GM19043 (cell line): Measurements from ENCODE around the gene CHFR.
"Not testable (repeated sequence)": the region's sequence is repeated elsewhere in the genome, so short reads cannot be mapped to it uniquely, and the experiment has no call there.

Source experiments
- ATAC-seq: cut with Tn5 transposase; IDR thresholded peaks from one replicate; pipeline ENCODE4 v1.9.1; 2021; ENCODE audit warnings: low read depth; ENCODE audit not compliant: unreplicated experiment

Gene CHFR

DNA sequence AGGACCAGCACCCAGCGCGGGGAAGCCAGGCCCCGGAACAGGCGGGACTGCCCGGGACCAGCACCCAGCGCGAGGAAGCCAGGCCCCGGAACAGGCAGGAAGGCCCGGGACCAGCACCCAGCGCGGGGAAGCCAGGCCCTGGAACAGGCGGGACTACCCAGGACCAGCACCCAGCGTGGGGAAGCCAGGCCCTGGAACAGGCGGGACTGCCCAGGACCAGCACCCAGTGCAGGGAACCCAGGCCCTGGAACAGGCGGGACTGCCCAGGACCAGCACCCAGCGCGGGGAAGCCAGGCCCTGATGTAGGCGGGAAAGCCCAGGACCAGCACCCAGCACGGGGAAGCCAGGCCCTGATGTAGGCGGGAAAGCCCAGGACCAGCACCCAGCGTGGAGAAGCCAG is 12.8 kb downstream of the CHFR start:
- ATAC-seq, result not testable (repeated sequence)

DNA sequence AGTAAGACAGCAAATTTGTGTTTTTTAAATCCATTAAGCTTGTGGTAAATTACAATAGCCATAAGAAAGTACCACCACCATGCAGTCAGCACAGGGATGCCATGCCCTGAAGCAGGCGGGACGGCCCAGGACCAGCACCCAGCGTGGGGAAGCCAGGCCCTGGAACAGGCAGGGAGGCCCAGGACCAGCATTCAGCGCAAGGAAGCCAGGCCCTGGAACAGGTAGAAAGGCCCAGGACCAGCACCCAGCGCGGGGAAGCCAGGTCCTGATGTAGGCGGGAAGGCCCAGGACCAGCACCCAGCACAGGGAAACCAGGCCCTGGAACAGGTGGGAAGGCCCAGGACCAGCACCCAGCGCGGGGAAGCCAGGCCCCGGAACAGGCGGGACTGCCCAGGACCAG is 13.2 kb downstream of the CHFR start:
- ATAC-seq, result no peak

- no peak for ATAC-seq
Measured at GRCh38 chr12:132873724-132874123, 13.7 kb downstream of the CHFR start.

- ATAC-seq, result no peak
Measured at GRCh38 chr12:132872975-132873421, 14.4 kb downstream of the CHFR start.

- ATAC-seq, result no peak
Measured at GRCh38 chr12:132872073-132872855, 15.1 kb downstream of the CHFR start.

DNA sequence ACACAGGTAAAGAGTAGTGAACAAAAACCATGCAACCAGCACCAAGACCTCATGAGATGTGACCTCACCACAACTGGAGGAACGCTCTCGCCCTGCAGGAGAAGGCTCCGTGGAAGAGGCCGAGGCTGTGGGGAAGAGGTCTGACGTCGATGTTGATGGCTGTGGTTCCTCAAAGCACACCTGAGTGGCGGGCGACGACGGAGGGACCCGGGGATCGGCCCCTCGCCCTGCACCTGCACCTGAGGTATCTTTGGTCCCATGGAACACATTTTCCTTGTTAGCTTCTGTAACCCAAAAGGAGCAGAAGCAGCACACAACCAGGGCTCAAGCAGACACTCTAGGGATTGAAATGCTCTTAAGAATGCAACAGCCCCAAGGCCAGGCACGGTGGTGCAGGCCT is 17.9 kb downstream of the CHFR start:
- ATAC-seq, result no peak

DNA sequence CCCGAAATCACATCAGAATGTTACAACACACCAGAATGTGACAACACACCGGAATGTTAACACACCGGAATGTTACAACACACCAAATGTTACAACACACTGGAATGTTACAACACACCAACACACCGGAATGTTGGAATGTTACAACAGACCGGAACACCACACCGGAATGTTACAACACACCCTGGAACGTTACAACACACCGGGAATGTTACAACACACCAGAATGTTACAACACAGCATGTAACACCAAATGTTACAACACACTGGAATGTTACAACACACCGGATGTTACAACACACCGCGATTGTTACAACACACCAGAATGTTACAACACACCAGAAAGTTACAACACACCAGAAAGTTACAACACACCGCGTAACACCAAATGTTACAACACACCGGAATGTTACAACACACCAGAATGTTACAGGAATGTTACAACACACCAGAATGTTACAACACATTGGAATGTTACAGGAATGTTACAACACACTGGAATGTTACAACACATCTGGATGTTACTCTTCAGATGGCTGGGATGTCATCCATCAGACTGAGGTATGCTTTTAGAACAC is 21.1 kb downstream of the CHFR start:
- ATAC-seq, result no peak

DNA sequence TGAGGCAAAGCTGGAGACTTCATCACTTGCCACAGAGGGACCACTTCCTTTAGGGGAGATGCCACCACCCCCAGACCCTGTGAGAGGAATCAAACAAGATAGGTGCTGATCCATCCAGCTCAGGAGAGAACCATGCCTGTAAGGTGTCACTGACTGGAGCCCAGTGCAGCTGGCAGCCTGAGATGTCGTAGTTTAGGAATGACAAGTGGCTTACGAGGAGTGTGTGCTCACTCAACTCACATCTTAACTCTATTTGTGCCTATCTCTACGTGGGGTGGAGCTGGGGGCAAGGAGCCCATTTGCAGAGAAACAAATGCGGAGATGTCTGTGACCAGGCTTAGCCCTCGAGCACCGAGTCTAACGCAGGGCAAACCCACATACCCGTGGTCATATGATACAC is 25.8 kb downstream of the CHFR start:
- ATAC-seq, result no peak

DNA sequence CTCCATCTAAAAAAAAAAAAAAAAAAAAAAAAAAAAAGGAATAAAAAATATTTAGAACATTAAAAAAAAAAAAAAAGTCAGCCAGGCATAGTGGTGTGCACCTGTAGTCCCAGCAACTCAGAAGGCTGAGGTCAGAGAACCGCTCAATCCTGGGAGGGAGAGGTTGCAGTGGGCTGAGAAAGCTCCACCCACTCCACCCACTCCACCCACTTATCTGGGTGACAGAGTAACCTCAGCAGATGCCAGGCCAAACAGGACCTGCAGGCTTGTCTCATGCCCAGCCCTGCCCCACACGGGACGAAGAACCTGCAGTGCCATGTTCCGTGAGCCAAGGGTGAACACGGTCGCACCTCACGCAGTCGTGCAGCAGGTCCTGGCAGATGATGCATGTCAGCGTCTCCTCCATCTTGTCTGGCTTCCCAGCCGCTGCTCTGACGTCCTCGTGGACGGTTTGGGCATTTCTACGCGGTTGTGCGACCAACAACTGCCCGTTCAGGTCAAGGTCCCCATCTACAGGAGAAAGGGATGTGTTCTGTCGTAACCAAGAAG is 28.6 kb downstream of the CHFR start:
- ATAC-seq, result no peak

DNA sequence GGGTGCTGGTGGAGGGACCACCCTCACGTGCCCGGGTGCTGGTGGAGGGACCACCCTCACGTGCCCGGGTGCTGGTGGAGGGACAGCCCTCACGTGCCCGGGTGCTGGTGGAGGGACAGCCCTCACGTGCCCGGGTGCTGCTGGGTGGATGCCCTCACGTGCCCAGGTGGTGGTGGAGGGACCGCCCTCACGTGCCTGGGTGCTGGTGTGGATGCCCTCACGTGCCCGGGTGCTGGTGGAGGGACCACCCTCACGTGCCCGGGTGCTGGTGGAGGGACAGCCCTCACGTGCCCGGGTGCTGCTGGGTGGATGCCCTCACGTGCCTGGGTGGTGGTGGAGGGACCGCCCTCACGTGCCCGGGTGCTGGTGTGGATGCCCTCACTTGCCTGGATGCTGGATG is 30.4 kb downstream of the CHFR start:
- not testable (repeated sequence) for ATAC-seq

GRCh38 chr12:132856581-132856980 is 30.8 kb downstream of the CHFR start:
- ATAC-seq, result no peak

GRCh38 chr12:132855211-132855610 is 32.2 kb downstream of the CHFR start:
- not testable (repeated sequence) for ATAC-seq

DNA sequence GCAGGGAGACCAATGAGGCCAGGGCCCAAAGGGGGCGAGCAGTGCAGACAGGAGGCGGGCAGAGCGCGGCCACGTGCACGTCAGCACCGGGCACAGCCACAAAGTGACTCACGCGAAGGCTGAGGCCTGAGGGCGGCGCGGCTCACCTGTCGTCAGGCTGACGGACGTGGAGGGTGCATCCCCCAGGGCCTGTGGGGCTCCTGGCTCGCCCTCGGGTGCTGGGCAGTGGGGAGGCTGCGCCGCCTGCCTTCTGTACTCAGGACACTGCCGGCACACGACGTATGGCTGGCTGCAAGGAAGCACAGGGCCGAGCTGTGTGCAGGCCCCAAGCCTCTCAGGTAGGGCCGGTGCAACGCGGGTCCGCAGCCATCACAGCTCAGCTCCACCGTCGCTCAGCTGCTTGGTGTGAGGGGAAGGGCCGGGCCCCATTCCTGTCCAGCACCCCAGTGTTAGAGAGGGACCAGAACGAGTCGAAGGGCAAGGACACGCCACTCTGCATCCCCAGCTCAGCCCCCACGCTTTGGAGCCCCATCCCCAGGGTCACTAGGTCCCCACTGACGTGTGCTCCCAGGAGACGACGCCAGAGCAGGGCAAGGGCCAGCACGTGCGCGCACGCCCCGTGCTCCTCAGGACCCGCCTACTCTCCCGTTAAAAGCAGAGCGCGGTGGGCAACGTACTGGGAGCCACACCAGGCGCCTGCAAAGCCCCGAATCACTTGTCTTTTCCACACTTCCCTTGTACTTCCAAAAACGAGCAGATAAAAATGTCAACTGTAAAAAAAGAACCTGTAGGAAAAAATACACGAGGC is 33.9 kb downstream of the CHFR start:
- ATAC-seq, result no peak

DNA sequence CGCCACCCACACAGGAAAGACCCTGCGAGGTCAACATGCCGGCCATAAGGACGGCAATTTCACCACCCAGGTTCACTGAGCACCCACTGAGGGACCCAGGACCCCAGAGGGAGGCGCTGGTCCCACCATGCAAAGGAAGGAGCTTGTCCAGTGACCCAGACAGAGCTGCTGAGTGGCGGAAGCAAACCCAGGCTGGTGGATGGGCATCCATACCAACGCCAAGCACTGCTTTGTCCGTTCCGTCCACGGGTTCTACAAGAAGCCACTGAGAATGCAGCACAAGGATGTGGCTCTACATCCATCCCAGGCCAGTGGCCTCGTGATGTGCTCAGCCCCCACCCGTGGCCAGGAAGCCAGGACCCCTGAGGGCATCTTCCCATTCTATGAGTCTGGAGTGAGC is 34.9 kb downstream of the CHFR start:
- no peak for ATAC-seq

DNA sequence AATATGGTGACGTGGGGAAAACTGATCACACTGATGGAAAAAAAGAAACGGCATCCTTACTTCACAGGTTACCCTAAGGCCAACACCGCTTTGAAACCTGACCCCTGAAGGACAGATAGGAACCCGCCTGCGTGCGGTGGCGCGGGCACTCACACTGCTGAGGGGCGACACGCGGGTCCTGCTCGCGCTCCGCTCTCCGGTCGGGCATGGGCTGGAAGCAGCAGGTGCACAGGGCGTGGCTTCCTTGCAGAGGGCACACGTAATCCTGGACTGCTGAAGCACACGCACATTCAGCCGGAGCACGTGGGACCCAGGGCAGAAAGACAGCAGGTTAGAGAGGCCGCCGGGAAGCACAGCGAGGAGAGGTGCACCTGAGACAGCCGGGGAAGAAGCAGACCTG is 35.9 kb downstream of the CHFR start:
- no peak for ATAC-seq

DNA sequence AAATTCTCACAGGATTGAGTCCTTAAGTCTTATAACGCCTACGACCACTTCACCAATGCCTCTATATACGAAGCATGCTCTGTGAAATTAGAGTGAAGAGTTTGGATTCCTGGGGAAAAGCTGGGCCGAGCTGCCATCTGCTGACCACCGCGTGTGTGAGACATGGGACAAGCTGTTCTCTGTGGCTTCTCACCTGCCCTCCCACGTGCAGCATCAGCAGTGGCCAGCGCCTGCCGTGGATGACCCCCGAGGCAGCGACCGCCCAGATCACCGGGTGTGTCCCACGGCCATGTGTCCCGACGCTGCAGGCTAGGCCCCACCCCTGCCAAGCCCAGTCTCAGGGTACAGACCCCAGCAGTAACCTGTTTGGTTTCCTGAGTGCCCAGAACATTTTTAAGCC is 37.1 kb downstream of the CHFR start:
- no peak for ATAC-seq

DNA sequence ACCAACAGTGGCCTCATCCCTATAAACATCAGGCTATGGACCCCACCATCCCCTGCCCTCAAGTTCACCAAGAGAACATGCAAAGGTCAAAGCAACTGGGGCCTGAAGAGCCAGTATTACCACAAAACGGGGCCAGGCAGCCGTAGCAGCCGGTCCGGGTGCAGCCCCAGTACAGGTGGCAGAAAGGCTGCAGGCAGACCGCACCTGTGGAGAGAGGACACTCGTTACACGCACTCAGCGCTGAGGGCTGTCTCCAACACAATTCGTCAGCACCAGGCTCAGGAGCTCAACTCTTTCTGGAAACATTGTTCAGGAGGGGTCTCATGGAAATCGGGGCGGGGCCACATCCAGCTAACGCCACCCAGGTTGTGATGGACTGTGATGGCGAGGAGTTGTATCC is 38.9 kb downstream of the CHFR start:
- ATAC-seq, result no peak

- no peak for ATAC-seq
Measured at GRCh38 chr12:132847363-132848356, 39.7 kb downstream of the CHFR start.

GRCh38 chr12:132844681-132845080 is 42.7 kb downstream of the CHFR start:
- ATAC-seq, result not testable (repeated sequence)

DNA sequence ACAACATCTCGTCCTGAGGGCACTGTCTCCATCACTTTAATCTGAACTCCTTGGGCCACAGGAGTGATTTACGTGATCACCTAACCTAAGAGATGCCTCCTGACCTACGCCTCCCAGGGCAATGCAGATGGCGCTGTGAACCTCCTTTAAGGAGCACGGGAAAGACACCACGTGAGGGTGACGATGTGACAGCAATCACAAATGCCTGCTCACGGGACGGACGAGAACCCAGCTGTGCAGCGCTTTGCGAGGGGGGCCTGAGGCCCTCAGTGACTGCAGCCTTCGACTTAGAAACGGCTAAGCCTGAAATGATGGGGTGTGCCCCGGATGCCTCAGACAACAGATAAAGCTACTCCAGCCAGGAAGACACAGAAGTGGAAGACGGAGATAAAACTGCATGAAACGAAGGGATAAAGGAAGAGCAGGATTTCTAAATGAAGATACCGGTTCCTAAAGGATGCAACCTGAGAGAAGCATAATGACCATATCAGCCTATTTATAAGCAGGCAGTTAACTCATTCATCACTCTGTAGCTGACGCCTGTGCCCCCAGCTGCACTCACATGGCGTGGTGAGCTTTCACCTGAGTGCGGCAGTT is 44.9 kb downstream of the CHFR start:
- ATAC-seq, result no peak
